Common myeloid progenitor, CD34-positive (primary cell): Measurements from ENCODE around the gene FN3K.
"Not testable (repeated sequence)": the region's sequence is repeated elsewhere in the genome, so short reads cannot be mapped to it uniquely, and the experiment has no call there.

Source experiments
- CTCF ChIA-PET: fragments of 350-600 bp; sonication (Branson Sonifier 250); formaldehyde crosslinking; loops from one replicate; lab custom pipeline; 2021; ENCODE audit warnings: antibody characterized with exemption; lab: Charles Lee
- POLR2A ChIA-PET: fragments of 350-600 bp; sonication (Branson Sonifier 250); formaldehyde crosslinking; loops from one replicate; lab custom pipeline; 2021; ENCODE audit warnings: antibody characterized with exemption; lab: Charles Lee
- DNase-seq, 3 donors: peaks; one replicate each; pipeline versions ENCODE4 v3.0.0 to v3.0.0-alpha.2; 2013
- H3K27ac ChIP-seq, 2 experiments: 1 replicate in 1 of 2; 2 replicates in 1 of 2; pipeline ENCODE4 v1.7.0; 2013; ENCODE audit warnings: inconsistent platforms in 2 of 2, low read length in 2 of 2, mild to moderate bottlenecking in 2 of 2, low read depth in 1 of 2, moderate library complexity in 1 of 2; ENCODE audit not compliant: severe bottlenecking in 2 of 2, insufficient read depth in 1 of 2, poor library complexity in 1 of 2
- H3K27me3 ChIP-seq, 5 experiments: replicated peaks in 2 of 5; 1 replicate in 3 of 5; 2 replicates in 2 of 5; pipeline versions ENCODE4 v1.6.1 to v1.7.0; 2013; ENCODE audit warnings: low read length in 4 of 5, mild to moderate bottlenecking in 2 of 5, moderate library complexity in 2 of 5, inconsistent platforms in 1 of 5; ENCODE audit not compliant: insufficient read depth in 5 of 5, control insufficient read depth in 4 of 5
- H3K36me3 ChIP-seq, 4 experiments: 1 replicate in 2 of 4; 2 replicates in 2 of 4; pipeline versions ENCODE4 v1.6.1 to v1.7.0; 2013; ENCODE audit warnings: low read length in 3 of 4, control low read depth in 1 of 4, mild to moderate bottlenecking in 1 of 4; ENCODE audit not compliant: control insufficient read depth in 4 of 4, insufficient read depth in 4 of 4
- H3K4me1 ChIP-seq, 4 experiments: 1 replicate in 3 of 4; 2 replicates in 1 of 4; pipeline versions ENCODE4 v1.6.1 to v1.7.1; 2013; ENCODE audit warnings: low read length in 3 of 4, mild to moderate bottlenecking in 3 of 4, control low read depth in 1 of 4, inconsistent platforms in 1 of 4, moderate library complexity in 1 of 4; ENCODE audit not compliant: control insufficient read depth in 4 of 4, insufficient read depth in 4 of 4; ENCODE audit errors: control extremely low read depth in 1 of 4
- H3K4me3 ChIP-seq, 7 experiments: 1 replicate in 4 of 7; 2 replicates in 3 of 7; pipeline versions ENCODE4 v1.5.1 to v1.7.0; 2013; ENCODE audit warnings: mild to moderate bottlenecking in 7 of 7, low read length in 6 of 7, moderate library complexity in 6 of 7, inconsistent platforms in 2 of 7, low read depth in 2 of 7, control low read depth in 1 of 7; ENCODE audit not compliant: insufficient read depth in 4 of 7, control insufficient read depth in 1 of 7; ENCODE audit errors: extremely low read depth in 1 of 7
- H3K9me3 ChIP-seq, 5 experiments: 1 replicate in 4 of 5; 2 replicates in 1 of 5; pipeline versions ENCODE4 v1.6.1 to v1.7.1; 2013; ENCODE audit warnings: low read length in 4 of 5, mild to moderate bottlenecking in 2 of 5, inconsistent platforms in 1 of 5, low read depth in 1 of 5, moderate library complexity in 1 of 5; ENCODE audit not compliant: control insufficient read depth in 4 of 5, insufficient read depth in 2 of 5; ENCODE audit errors: control extremely low read depth in 1 of 5
- WGBS: methylation state at CpG from one replicate; pipeline ENCODE4 v1.1.5; 2013; ENCODE audit not compliant: insufficient coverage; 5-methylcytosine and 5-hydroxymethylcytosine counted together

The FN3K gene

GRCh38 chr17:82765371-82765770, 30.0 kb downstream of the FN3K start:
- ChIA-PET POLR2A (no interaction called here), CTCF (interaction anchor here (0.7 to 4.9 kb wide), 6 partner anchors 10 to 205 kb away, joined by 3 to 29 read pairs (median 4); no protein-coding TSS in a partner anchor)
- no peaks in the 10 kb centered on the region for H3K27me3 ChIP-seq
- H3K36me3 ChIP-seq: peaks cover 10 to 43% (median 19%) of the 10 kb centered on the region in 4 experiments
- H3K27ac ChIP-seq: no peak overlapping the region
- H3K4me1 ChIP-seq: no peaks in the 10 kb centered on the region
- no peak for DNase-seq
- WGBS: 91% methylated on average over 10 of the region's 13 CpGs
- H3K9me3 ChIP-seq: peaks cover 0 to 2% (median 0%) of the 10 kb centered on the region in 5 experiments
- no peak overlapping the region for H3K4me3 ChIP-seq

- 86% methylated on average over 23 of the region's 24 CpGs for WGBS
- ChIA-PET POLR2A (no interaction called here), CTCF (interaction anchor here (0.8 to 4.9 kb wide), 8 partner anchors 12 to 158 kb away, joined by 3 to 29 read pairs (median 4); no protein-coding TSS in a partner anchor)
- peak; percentile 58 to 74 (median 70) for DNase-seq
- Histone ChIP-seq H3K4me1 (no peaks in the 10 kb centered on the region), H3K36me3 (peaks cover 10 to 44% (median 22%) of the 10 kb centered on the region in 4 experiments), H3K4me3 (no peak overlapping the region), H3K27ac (no peak overlapping the region), H3K27me3 (no peaks in the 10 kb centered on the region), H3K9me3 (peaks cover 0 to 2% (median 0%) of the 10 kb centered on the region in 5 experiments)
These were observed 31.8 kb downstream of the FN3K start for GRCh38 chr17:82767041-82767754.

- no peak for DNase-seq
- Histone ChIP-seq H3K36me3 (peaks cover 8 to 48% (median 29%) of the 10 kb centered on the region in 4 experiments), H3K4me1 (no peaks in the 10 kb centered on the region), H3K27me3 (no peaks in the 10 kb centered on the region), H3K27ac (no peak overlapping the region), H3K9me3 (peaks cover 0 to 2% (median 0%) of the 10 kb centered on the region in 5 experiments), H3K4me3 (no peak overlapping the region)
- WGBS: 94% methylated on average over 5 of the region's 7 CpGs
- POLR2A ChIA-PET: no interaction called here
- CTCF ChIA-PET: interaction anchor here (1.1 to 2.4 kb wide), 4 partner anchors 8 to 104 kb away, joined by 3 to 11 read pairs (median 4); no protein-coding TSS in a partner anchor
These were observed 33.6 kb downstream of the FN3K start for GRCh38 chr17:82769041-82769440.

GRCh38 chr17:82772026-82772425, 36.6 kb downstream of the FN3K start:
- H3K27ac ChIP-seq: no peak overlapping the region
- ChIA-PET CTCF (interaction anchor here (1.3 to 1.5 kb wide), 2 partner anchors 9 to 103 kb away, joined by 4 to 13 read pairs; no protein-coding TSS in a partner anchor), POLR2A (no interaction called here)
- peaks cover 0 to 2% (median 0%) of the 10 kb centered on the region in 5 experiments for H3K9me3 ChIP-seq
- no peak for DNase-seq
- no peaks in the 10 kb centered on the region for H3K27me3 ChIP-seq
- peaks cover 0 to 8% (median 8%) of the 10 kb centered on the region in 4 experiments for H3K4me1 ChIP-seq
- WGBS: no CpG with 5 or more reads among the region's 3 CpGs
- H3K4me3 ChIP-seq: no peak overlapping the region
- H3K36me3 ChIP-seq: peaks cover 8 to 47% (median 31%) of the 10 kb centered on the region in 4 experiments

GRCh38 chr17:82774456-82774855, 39.0 kb downstream of the FN3K start:
- H3K27ac ChIP-seq, H3K4me3 ChIP-seq, POLR2A ChIA-PET, H3K9me3 ChIP-seq, H3K4me1 ChIP-seq, H3K27me3 ChIP-seq, DNase-seq: not testable (repeated sequence)
- CTCF ChIA-PET: interaction anchor here (1.3 to 2.9 kb wide), 3 partner anchors 9 to 105 kb away, joined by 3 to 9 read pairs (median 4); no protein-coding TSS in a partner anchor
- peaks cover 0 to 28% (median 19%) of the 10 kb centered on the region in 4 experiments for H3K36me3 ChIP-seq
- WGBS: 95% methylated on average over 17 of the region's 19 CpGs

- DNase-seq: peak; percentile 22 to 50 (median 41)
- 44% methylated on average over 28 of the region's 34 CpGs for WGBS
- Histone ChIP-seq H3K9me3 (no peaks in the 10 kb centered on the region), H3K4me3 (peak overlapping the region in 3 of 7 experiments; percentile 11 to 48 (median 42)), H3K4me1 (peaks cover 0 to 8% (median 8%) of the 10 kb centered on the region in 4 experiments), H3K27me3 (no peaks in the 10 kb centered on the region), H3K36me3 (peaks cover 0 to 28% (median 14%) of the 10 kb centered on the region in 4 experiments), H3K27ac (no peak overlapping the region)
- ChIA-PET CTCF (interaction anchor here (0.7 to 2.9 kb wide), 7 partner anchors 10 to 108 kb away, joined by 3 to 9 read pairs (median 4); no protein-coding TSS in a partner anchor), POLR2A (interaction anchor here (0.6 kb wide), 1 partner anchor 317 kb away, joined by 3 read pairs; the partner anchor contains the start of gene NARF)
These were observed 39.8 kb downstream of the FN3K start for GRCh38 chr17:82775001-82775823.
